Suprapubic skin (tissue), 4 donors: Measurements from ENCODE around the gene TMEM18.

Experiments
- EP300 ChIP-seq: sonication (generic); formaldehyde crosslinking; IDR thresholded peaks from one replicate; pipeline ENCODE4 v1.6.1; 2017; ENCODE audit warnings: antibody characterized with exemption
- POLR2A ChIP-seq, 2 donors: fragments of 450-650 bp; IDR thresholded peaks; one replicate each; pipeline ENCODE4 v1.6.1; 2017; ENCODE audit warnings: antibody characterized with exemption in 2 of 2, mild to moderate bottlenecking in 2 of 2, moderate library complexity in 2 of 2
- POLR2AphosphoS5 ChIP-seq, 3 donors: sonication (generic); formaldehyde crosslinking; IDR thresholded peaks; one replicate each; pipeline ENCODE4 v1.6.1; 2017; ENCODE audit warnings: antibody characterized with exemption in 3 of 3
- TF ChIP-seq, protein P1 (sequence below), 2 donors: fragments of 200-600 bp in 1 of 2; fragments of 450-650 bp in 1 of 2; sonication (generic) in 1 of 2; IDR thresholded peaks; one replicate each; pipeline ENCODE4 v1.5.1; 2016 to 2019; ENCODE audit warnings: antibody characterized with exemption in 2 of 2, mild to moderate bottlenecking in 1 of 2, moderate library complexity in 1 of 2

GRCh38 chr2:624096-624495 is 53.1 kb downstream of the TMEM18 start:
- TF ChIP-seq POLR2A (IDR thresholded peaks at IDR 0.05) (no peak), POLR2AphosphoS5 (IDR thresholded peaks at IDR 0.05) (no peak), EP300 (no peak)
- TF ChIP-seq, protein P1, sequence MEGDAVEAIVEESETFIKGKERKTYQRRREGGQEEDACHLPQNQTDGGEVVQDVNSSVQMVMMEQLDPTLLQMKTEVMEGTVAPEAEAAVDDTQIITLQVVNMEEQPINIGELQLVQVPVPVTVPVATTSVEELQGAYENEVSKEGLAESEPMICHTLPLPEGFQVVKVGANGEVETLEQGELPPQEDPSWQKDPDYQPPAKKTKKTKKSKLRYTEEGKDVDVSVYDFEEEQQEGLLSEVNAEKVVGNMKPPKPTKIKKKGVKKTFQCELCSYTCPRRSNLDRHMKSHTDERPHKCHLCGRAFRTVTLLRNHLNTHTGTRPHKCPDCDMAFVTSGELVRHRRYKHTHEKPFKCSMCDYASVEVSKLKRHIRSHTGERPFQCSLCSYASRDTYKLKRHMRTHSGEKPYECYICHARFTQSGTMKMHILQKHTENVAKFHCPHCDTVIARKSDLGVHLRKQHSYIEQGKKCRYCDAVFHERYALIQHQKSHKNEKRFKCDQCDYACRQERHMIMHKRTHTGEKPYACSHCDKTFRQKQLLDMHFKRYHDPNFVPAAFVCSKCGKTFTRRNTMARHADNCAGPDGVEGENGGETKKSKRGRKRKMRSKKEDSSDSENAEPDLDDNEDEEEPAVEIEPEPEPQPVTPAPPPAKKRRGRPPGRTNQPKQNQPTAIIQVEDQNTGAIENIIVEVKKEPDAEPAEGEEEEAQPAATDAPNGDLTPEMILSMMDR (IDR thresholded peaks at IDR 0.05), result no peak
